Endothelial cell (in vitro differentiated cells): ENCODE results near the gene CENPU. TPM values are rescaled to one million over a fixed set of nuclear protein-coding genes. Genes with fewer than 3 reads are reported as not detected.

Experiments
- DNase-seq: peaks from one replicate; pipeline ENCODE4 v3.0.0; 2021; ENCODE audit warnings: low spot score
- H3K27ac Mint-ChIP-seq: one replicate; pipeline ENCODE4 v1.8.0; 2021; ENCODE audit warnings: mixed read lengths, inconsistent platforms; ENCODE audit not compliant: unreplicated experiment
- H3K27me3 Mint-ChIP-seq: one replicate; pipeline ENCODE4 v1.8.0; 2021; ENCODE audit warnings: mild to moderate bottlenecking, moderate library complexity, mixed read lengths, inconsistent platforms; ENCODE audit not compliant: unreplicated experiment
- H3K36me3 Mint-ChIP-seq: one replicate; pipeline ENCODE4 v1.8.0; 2021; ENCODE audit warnings: mild to moderate bottlenecking, low read depth, mixed read lengths, inconsistent platforms; ENCODE audit not compliant: unreplicated experiment
- H3K4me1 Mint-ChIP-seq: one replicate; pipeline ENCODE4 v1.8.0; 2021; ENCODE audit warnings: mild to moderate bottlenecking, mixed read lengths, inconsistent platforms; ENCODE audit not compliant: unreplicated experiment
- H3K4me3 Mint-ChIP-seq: one replicate; pipeline ENCODE4 v1.8.0; 2021; ENCODE audit warnings: mild to moderate bottlenecking, mixed read lengths, inconsistent platforms; ENCODE audit not compliant: unreplicated experiment
- H3K9me3 Mint-ChIP-seq: one replicate; pipeline ENCODE4 v1.8.0; 2021; ENCODE audit warnings: mixed read lengths, inconsistent platforms; ENCODE audit not compliant: unreplicated experiment
- total RNA-seq: library from RNA; stranded (reverse); fragmentation: NEBNext Ultra II Directional; extraction: Animal tissue kit (Norgen Biotek cat#: 25700); gene quantifications from one replicate; pipeline ENCODE4 v1.2.1, GENCODE V29; 2021; ENCODE audit not compliant: unreplicated experiment
- TF ChIP-seq, protein P1 (sequence below): fragments of 200-600 bp; sonication (generic); IDR thresholded peaks from one replicate; pipeline ENCODE4 v1.5.0; 2021; ENCODE audit warnings: antibody characterized with exemption; ENCODE audit not compliant: unreplicated experiment

CENPU gene
- total RNA-seq, 1 donor from 2014 or later: 13.7 TPM

DNA sequence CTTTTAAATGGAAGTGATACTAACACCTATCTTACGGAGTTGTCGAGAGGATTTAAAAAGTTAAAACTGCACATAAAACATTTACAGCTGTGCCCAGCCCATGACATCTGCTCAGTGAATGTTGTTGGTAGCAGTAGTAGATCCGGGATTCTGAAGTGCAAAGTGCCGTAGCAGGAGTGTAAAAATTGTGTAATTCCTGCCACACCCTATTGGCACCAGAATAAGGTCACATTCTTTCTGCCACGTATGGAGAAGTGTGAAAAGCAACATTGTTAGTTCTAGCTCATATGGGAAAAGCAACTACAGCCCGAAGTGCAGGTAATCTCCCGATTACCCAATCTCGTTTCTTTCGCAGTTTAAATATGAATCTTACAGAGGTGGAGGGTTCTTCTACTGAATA is 53.2 kb downstream of the CENPU start:
- H3K36me3 Mint-ChIP-seq: peaks cover 4% of the 10 kb centered on the region
- H3K27me3 Mint-ChIP-seq: peaks cover 2% of the 10 kb centered on the region
- H3K27ac Mint-ChIP-seq: no peak overlapping the region
- H3K9me3 Mint-ChIP-seq: no peaks in the 10 kb centered on the region
- H3K4me3 Mint-ChIP-seq: no peak overlapping the region
- no peak for DNase-seq
- TF ChIP-seq, protein P1, sequence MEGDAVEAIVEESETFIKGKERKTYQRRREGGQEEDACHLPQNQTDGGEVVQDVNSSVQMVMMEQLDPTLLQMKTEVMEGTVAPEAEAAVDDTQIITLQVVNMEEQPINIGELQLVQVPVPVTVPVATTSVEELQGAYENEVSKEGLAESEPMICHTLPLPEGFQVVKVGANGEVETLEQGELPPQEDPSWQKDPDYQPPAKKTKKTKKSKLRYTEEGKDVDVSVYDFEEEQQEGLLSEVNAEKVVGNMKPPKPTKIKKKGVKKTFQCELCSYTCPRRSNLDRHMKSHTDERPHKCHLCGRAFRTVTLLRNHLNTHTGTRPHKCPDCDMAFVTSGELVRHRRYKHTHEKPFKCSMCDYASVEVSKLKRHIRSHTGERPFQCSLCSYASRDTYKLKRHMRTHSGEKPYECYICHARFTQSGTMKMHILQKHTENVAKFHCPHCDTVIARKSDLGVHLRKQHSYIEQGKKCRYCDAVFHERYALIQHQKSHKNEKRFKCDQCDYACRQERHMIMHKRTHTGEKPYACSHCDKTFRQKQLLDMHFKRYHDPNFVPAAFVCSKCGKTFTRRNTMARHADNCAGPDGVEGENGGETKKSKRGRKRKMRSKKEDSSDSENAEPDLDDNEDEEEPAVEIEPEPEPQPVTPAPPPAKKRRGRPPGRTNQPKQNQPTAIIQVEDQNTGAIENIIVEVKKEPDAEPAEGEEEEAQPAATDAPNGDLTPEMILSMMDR: no peak
- peaks cover 5% of the 10 kb centered on the region for H3K4me1 Mint-ChIP-seq

DNA sequence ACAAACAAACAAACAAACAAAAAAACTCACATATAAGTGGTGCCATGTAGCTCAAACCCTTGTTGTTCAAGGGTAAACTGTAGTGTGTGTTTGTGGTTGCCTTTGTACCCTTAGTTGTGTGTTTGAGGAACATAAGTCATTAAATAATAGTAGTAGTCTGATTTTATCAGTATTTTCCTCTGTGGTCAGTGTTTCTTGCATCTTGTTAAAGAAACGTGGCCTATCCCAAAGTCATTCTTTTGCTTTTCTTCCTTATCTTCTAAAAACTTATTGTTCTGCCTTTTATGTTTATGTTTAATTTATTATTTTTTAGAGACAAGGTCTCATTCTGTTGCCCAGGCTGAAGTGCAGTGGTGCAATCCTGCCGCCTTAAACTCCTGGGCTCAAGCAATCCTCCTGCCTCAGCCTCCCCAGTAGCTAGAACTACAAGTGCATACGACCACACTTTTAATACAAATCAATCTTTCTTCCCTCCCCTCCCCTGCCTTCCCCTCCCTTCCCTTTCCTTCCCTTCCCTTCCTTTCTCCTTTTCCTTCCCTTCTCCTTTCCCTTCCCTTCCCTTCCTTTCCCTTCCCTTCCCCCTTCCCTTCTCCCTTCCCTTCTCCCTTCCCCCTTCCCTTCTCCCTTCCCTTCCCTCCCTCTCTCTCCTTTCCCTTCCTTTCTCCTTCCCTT is 57.9 kb downstream of the CENPU start:
- TF ChIP-seq, protein P1: no peak
- H3K4me1 Mint-ChIP-seq: no peaks in the 10 kb centered on the region
- H3K27me3 Mint-ChIP-seq: peaks cover 3% of the 10 kb centered on the region
- H3K9me3 Mint-ChIP-seq: no peaks in the 10 kb centered on the region
- peaks cover 11% of the 10 kb centered on the region for H3K36me3 Mint-ChIP-seq
- no peak for DNase-seq
- no peak overlapping the region for H3K27ac Mint-ChIP-seq
- no peak overlapping the region for H3K4me3 Mint-ChIP-seq

DNA sequence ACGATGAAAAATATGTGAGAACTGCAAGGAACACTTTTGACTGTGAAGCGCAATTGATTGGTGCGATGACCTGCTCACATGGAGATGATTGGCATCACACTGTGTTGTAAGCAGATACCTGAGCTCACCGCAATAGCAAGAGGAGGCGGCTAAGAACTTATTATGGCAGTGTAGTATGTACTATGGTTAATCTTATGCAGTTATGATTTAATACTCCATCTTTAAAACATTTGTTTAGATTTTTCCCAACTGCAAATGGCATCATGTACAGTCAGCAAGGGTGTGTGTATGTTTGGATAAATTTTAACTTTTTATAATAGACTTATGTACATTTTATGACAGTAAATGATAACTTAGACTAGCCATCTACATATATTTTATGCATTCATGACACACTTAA is 58.9 kb downstream of the CENPU start:
- peaks cover 12% of the 10 kb centered on the region for H3K36me3 Mint-ChIP-seq
- TF ChIP-seq, protein P1: no peak
- H3K4me1 Mint-ChIP-seq: no peaks in the 10 kb centered on the region
- DNase-seq: no peak
- no peaks in the 10 kb centered on the region for H3K9me3 Mint-ChIP-seq
- H3K4me3 Mint-ChIP-seq: no peak overlapping the region
- H3K27ac Mint-ChIP-seq: no peak overlapping the region
- H3K27me3 Mint-ChIP-seq: peaks cover 3% of the 10 kb centered on the region

GRCh38 chr4:184674011-184674410 is 59.9 kb downstream of the CENPU start:
- TF ChIP-seq, protein P1: no peak

DNA sequence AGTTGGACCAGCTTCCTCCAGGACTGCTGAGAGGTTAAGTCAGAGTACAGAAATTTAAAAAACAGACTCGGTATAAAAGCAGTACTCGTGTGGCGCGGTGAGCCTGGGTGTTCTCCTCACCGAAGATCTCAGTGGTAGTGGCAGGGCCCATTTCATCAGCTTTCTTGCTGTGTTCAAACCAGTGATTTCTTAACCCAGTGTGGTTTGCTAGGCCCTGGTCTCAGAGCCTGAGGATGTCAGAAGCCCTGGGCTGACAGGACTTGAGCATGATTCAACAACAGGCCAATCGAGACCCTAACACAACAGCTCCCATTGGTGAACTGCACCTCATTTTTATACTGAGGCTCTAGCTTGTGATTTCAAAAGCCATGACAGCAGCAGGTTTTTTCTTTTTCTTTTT is 61.2 kb downstream of the CENPU start:
- Mint-ChIP-seq H3K4me3 (no peak overlapping the region), H3K27me3 (peaks cover 3% of the 10 kb centered on the region), H3K9me3 (no peaks in the 10 kb centered on the region), H3K4me1 (peaks cover 9% of the 10 kb centered on the region), H3K36me3 (peaks cover 24% of the 10 kb centered on the region), H3K27ac (no peak overlapping the region)
- DNase-seq: no peak
- TF ChIP-seq, protein P1: no peak

More at GRCh38 chr4:184674011-184674410, 59.9 kb downstream of the CENPU start:
- DNase-seq: no peak
- Mint-ChIP-seq H3K9me3 (no peaks in the 10 kb centered on the region), H3K36me3 (peaks cover 16% of the 10 kb centered on the region), H3K27ac (no peak overlapping the region), H3K4me1 (no peaks in the 10 kb centered on the region), H3K27me3 (peaks cover 3% of the 10 kb centered on the region), H3K4me3 (no peak overlapping the region)
